ENCODE measurements around the gene TBCD.

DNA sequence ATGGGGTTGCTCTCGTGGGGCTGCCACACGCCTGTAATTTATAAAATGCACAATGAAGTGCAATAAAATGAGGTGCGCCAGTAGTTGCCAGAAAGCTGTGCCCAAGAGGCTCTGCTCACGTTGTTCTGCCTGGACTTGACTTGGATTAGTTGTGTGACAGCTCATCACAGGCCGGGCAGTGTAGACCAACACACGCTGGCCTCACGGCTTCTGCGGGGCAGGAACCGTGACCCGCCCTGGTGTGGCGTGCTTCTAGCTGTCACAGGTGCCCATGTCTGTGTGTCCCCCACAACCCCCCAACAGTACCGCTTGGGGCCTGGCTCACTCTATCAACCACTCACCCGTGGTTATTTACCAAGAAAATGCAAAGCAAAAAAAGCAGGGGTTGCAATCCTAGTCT, 200.2 kb downstream of the TBCD start:
- TF ChIP-seq CTCF (conservative IDR thresholded peaks at IDR 0.05 in 1 of 2, IDR thresholded peaks at IDR 0.05 in 1 of 2; ENCODE audit: low read depth in 1 of 2, low read length in 2 of 2) (no peak), EZH2 (IDR thresholded peaks at IDR 0.05; ENCODE audit: low read length, missing control alignments) (no peak)

All from fibroblast of lung (primary cell).